DMS114 treated with DMSO at 0.1 percent for 48 hours (cell line): ENCODE measurements around the gene CRLF3.
"Not testable (repeated sequence)": the region's sequence is repeated elsewhere in the genome, so short reads cannot be mapped to it uniquely, and the experiment has no call there.

Source experiments
- DNase-seq: peaks from one replicate; lab custom pipeline; 2025; ENCODE audit not compliant: unreplicated experiment; lab: John Stamatoyannopoulos, UW

The CRLF3 gene

GRCh38 chr17:30824356-30825145 is at the start of gene CRLF3:
Gene CRLF3, minus strand, starts transcription at chr17:30824692. Its CDS starts 41 bp downstream, at chr17:30824651.
- DNase-seq: peak; percentile 77

- no peak for DNase-seq
Observed at GRCh38 chr17:30869005-30869404, 44.5 kb upstream of the CRLF3 start.

GRCh38 chr17:30864636-30865035 is 40.1 kb upstream of the CRLF3 start:
- no peak for DNase-seq

GRCh38 chr17:30858556-30859250 is 34.2 kb upstream of the CRLF3 start:
- DNase-seq: no peak

- DNase-seq: no peak
Observed at GRCh38 chr17:30854146-30854545, 29.7 kb upstream of the CRLF3 start.

GRCh38 chr17:30848021-30848420 is 23.5 kb upstream of the CRLF3 start:
- no peak for DNase-seq

- no peak for DNase-seq
Observed at GRCh38 chr17:30840771-30841170, 16.3 kb upstream of the CRLF3 start.

GRCh38 chr17:30838202-30838807 is 13.8 kb upstream of the CRLF3 start:
- DNase-seq: no peak

GRCh38 chr17:30832438-30833124 is 8.1 kb upstream of the CRLF3 start:
- no peak for DNase-seq

- peak; percentile 84 for DNase-seq
Observed at GRCh38 chr17:30831663-30832437, 7.4 kb upstream of the CRLF3 start, which contains the start of gene ATAD5. Gene ATAD5, plus strand, starts transcription at chr17:30831966. Its CDS starts 382 bp downstream, at chr17:30832348.

- DNase-seq: no peak
Observed at GRCh38 chr17:30831257-30831656, 6.8 kb upstream of the CRLF3 start.

- no peak for DNase-seq
Observed at GRCh38 chr17:30829022-30829421, 4.5 kb upstream of the CRLF3 start.

- no peak for DNase-seq
Observed at GRCh38 chr17:30827082-30827481, 2.6 kb upstream of the CRLF3 start.

- DNase-seq: no peak
Observed at GRCh38 chr17:30824002-30824355, 513 bp downstream of the CRLF3 start.

- DNase-seq: no peak
Observed at GRCh38 chr17:30823421-30823820, 1.1 kb downstream of the CRLF3 start.

- not testable (repeated sequence) for DNase-seq
Observed at GRCh38 chr17:30822919-30823318, 1.6 kb downstream of the CRLF3 start.

- no peak for DNase-seq
Observed at GRCh38 chr17:30821871-30822723, 2.4 kb downstream of the CRLF3 start.

- DNase-seq: no peak
Observed at GRCh38 chr17:30819971-30820705, 4.4 kb downstream of the CRLF3 start.

- DNase-seq: no peak
Observed at GRCh38 chr17:30816165-30816564, 8.3 kb downstream of the CRLF3 start.
